GM06990 (cell line): ENCODE measurements around the gene DPP10.
"Not testable (repeated sequence)": the region's sequence is repeated elsewhere in the genome, so short reads cannot be mapped to it uniquely, and the experiment has no call there.

Experiments used
- DNase-seq: peaks from one replicate; pipeline ENCODE4 v3.0.0-alpha.2; 2011; ENCODE audit not compliant: insufficient read length; ENCODE audit errors: extremely low read depth
- H3K27me3 ChIP-seq: replicated peaks from 2 replicates; pipeline ENCODE4 v1.6.0; 2011; ENCODE audit warnings: low read length; ENCODE audit not compliant: control insufficient read depth, insufficient read depth
- H3K36me3 ChIP-seq: 2 replicates; pipeline ENCODE4 v1.5.1; 2011; ENCODE audit warnings: low read length; ENCODE audit not compliant: control insufficient read depth, insufficient read depth
- H3K4me3 ChIP-seq: replicated peaks from 2 replicates; pipeline ENCODE4 v1.5.1; 2011; ENCODE audit warnings: low read depth, mild to moderate bottlenecking, control low read depth, low read length
- CTCF ChIP-seq: IDR thresholded peaks from 2 replicates; pipeline ENCODE4 v1.5.1; 2011; ENCODE audit warnings: low read length, control low read depth, mild to moderate bottlenecking, inconsistent platforms; ENCODE audit not compliant: insufficient read depth, poor library complexity, severe bottlenecking

The DPP10 gene

GRCh38 chr2:114517580-114517979 lies 75.1 kb downstream of the DPP10 start:
- Histone ChIP-seq H3K4me3 (no peak overlapping the region), H3K27me3 (no peaks in the 10 kb centered on the region), H3K36me3 (no peaks in the 10 kb centered on the region)
- DNase-seq: no peak
- TF ChIP-seq CTCF: no peak

GRCh38 chr2:114518738-114519137 lies 76.3 kb downstream of the DPP10 start:
- DNase-seq: no peak
- no peak for TF ChIP-seq CTCF
- Histone ChIP-seq H3K36me3 (no peaks in the 10 kb centered on the region), H3K27me3 (no peaks in the 10 kb centered on the region), H3K4me3 (no peak overlapping the region)

GRCh38 chr2:114522612-114523011 lies 80.2 kb downstream of the DPP10 start:
- H3K36me3 ChIP-seq, H3K27me3 ChIP-seq, H3K4me3 ChIP-seq, DNase-seq: not testable (repeated sequence)

- DNase-seq: no peak
- Histone ChIP-seq H3K4me3 (no peak overlapping the region), H3K27me3 (no peaks in the 10 kb centered on the region), H3K36me3 (no peaks in the 10 kb centered on the region)
- no peak for TF ChIP-seq CTCF
Measured at GRCh38 chr2:114525955-114526354, 83.5 kb downstream of the DPP10 start.

GRCh38 chr2:114526841-114527240 lies 84.4 kb downstream of the DPP10 start:
- DNase-seq: no peak
- H3K36me3 ChIP-seq: no peaks in the 10 kb centered on the region
- no peak for TF ChIP-seq CTCF
- H3K27me3 ChIP-seq: no peaks in the 10 kb centered on the region
- no peak overlapping the region for H3K4me3 ChIP-seq

- Histone ChIP-seq H3K36me3 (no peaks in the 10 kb centered on the region), H3K27me3 (no peaks in the 10 kb centered on the region), H3K4me3 (no peak overlapping the region)
- no peak for TF ChIP-seq CTCF
- no peak for DNase-seq
Measured at GRCh38 chr2:114527330-114527983, 85.0 kb downstream of the DPP10 start.
